Parathyroid adenoma (tissue), 2 donors: ENCODE results near the gene RNF169.
A peak's percentile ranks its signal among the peaks of the same experiment; 100 is the strongest.

Source experiments
- H2AFZ ChIP-seq: fragments of 300-600 bp; sonication (generic); one replicate; pipeline ENCODE4 v1.7.0; 2017; ENCODE audit warnings: antibody characterized with exemption, mild to moderate bottlenecking
- H3K27ac ChIP-seq: fragments of 300-600 bp; sonication (generic); one replicate; pipeline ENCODE4 v1.7.0; 2017
- H3K27me3 ChIP-seq: fragments of 300-600 bp; sonication (generic); one replicate; pipeline ENCODE4 v1.7.0; 2017; ENCODE audit warnings: low read length; ENCODE audit not compliant: control insufficient read depth, insufficient read depth
- H3K36me3 ChIP-seq: fragments of 300-600 bp; sonication (generic); one replicate; pipeline ENCODE4 v1.7.0; 2017; ENCODE audit warnings: low read length; ENCODE audit not compliant: control insufficient read depth, insufficient read depth
- H3K4me1 ChIP-seq: fragments of 300-600 bp; sonication (generic); one replicate; pipeline ENCODE4 v1.7.0; 2017; ENCODE audit warnings: control low read depth
- H3K4me2 ChIP-seq: fragments of 300-600 bp; sonication (generic); one replicate; pipeline ENCODE4 v1.7.0; 2017; ENCODE audit warnings: low read length
- H3K4me3 ChIP-seq: fragments of 300-600 bp; sonication (generic); one replicate; pipeline ENCODE4 v1.7.0; 2017; ENCODE audit warnings: low read depth, low read length
- H3K79me2 ChIP-seq: fragments of 300-600 bp; sonication (generic); one replicate; pipeline ENCODE4 v1.7.0; 2017; ENCODE audit warnings: control low read depth
- H3K9ac ChIP-seq: fragments of 300-600 bp; sonication (generic); one replicate; pipeline ENCODE4 v1.7.0; 2017; ENCODE audit warnings: mild to moderate bottlenecking
- H3K9me3 ChIP-seq: fragments of 300-600 bp; sonication (generic); one replicate; pipeline ENCODE4 v1.7.0; 2017; ENCODE audit warnings: low read length; ENCODE audit not compliant: control insufficient read depth
- TF ChIP-seq, protein P1 (sequence below): fragments of 300-600 bp; sonication (generic); IDR thresholded peaks from one replicate; pipeline ENCODE4 v1.7.0; 2017; ENCODE audit warnings: antibody characterized with exemption, mild to moderate bottlenecking
- donor health status: primary hyperparathyroidism.

Gene RNF169, protein sequence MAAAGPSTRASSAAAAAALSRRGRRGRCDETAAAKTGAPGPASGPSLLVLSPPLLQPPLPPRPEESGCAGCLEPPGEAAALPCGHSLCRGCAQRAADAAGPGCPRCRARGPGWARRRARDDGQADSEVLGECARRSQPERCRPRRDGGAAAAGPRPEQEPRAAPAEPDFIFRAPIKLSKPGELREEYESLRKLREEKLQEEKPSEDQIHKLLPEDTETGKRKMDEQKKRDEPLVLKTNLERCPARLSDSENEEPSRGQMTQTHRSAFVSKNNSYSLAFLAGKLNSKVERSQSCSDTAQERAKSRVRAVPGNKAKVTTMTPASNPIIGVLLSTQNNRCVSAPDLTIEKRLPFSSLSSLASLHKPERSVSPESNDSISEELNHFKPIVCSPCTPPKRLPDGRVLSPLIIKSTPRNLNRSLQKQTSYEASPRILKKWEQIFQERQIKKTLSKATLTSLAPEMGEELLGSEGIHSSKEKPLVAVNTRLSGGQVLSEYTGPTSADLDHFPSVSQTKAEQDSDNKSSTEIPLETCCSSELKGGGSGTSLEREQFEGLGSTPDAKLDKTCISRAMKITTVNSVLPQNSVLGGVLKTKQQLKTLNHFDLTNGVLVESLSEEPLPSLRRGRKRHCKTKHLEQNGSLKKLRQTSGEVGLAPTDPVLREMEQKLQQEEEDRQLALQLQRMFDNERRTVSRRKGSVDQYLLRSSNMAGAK

DNA sequence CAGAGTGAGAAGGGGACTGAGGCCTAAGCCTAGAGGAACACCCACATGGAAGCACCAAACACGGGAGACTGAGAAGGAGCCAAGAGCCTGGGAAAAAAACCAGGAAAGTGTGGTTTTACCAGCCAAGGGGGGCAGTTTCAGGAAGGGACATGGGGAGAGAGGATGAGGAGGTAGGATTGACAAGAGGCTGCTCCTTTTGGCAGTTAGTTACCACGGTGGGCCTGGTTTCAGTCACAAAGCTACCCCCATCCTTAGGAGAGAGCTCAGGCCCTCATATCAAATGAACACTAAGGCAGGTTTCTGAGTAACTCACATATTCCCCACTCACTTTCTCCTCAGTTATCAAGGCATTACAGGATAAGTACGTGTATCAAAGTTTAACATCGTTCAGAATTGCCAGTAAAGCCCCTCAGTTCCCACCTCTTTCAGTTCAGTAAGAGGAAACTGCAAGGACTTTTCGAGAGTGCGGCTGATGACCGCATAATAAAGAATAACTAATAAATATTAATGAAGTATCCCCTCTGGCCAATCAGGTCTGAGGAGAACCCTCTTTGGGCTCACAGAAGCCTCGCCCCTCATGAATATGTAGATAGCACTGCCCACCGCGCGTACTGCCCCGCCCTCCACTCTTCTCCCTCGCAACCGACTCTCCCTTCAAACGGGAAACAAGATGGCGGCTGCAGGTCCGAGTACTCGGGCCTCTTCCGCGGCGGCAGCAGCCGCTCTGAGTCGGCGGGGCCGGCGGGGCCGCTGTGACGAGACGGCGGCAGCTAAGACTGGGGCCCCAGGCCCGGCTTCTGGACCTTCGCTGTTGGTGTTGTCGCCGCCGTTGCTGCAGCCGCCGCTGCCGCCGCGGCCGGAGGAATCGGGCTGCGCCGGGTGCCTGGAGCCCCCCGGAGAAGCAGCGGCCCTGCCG is at the start of gene RNF169:
RNF169 (plus strand) TSS at position 639 of the 916 bp plus-strand sequence; CDS start at position 671, 32 bp downstream.
- no peaks in the 10 kb centered on the region for H3K36me3 ChIP-seq
- H2AFZ ChIP-seq = peak within 1 kb of the TSS; percentile 88
- peaks cover 24% of the 10 kb centered on the region for H3K79me2 ChIP-seq
- H3K4me3 ChIP-seq = peak within 1 kb of the TSS; percentile 70
- TF ChIP-seq, protein P1, sequence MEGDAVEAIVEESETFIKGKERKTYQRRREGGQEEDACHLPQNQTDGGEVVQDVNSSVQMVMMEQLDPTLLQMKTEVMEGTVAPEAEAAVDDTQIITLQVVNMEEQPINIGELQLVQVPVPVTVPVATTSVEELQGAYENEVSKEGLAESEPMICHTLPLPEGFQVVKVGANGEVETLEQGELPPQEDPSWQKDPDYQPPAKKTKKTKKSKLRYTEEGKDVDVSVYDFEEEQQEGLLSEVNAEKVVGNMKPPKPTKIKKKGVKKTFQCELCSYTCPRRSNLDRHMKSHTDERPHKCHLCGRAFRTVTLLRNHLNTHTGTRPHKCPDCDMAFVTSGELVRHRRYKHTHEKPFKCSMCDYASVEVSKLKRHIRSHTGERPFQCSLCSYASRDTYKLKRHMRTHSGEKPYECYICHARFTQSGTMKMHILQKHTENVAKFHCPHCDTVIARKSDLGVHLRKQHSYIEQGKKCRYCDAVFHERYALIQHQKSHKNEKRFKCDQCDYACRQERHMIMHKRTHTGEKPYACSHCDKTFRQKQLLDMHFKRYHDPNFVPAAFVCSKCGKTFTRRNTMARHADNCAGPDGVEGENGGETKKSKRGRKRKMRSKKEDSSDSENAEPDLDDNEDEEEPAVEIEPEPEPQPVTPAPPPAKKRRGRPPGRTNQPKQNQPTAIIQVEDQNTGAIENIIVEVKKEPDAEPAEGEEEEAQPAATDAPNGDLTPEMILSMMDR = no peak
- no peaks in the 10 kb centered on the region for H3K27me3 ChIP-seq
- peak within 1 kb of the TSS; percentile 76 for H3K4me2 ChIP-seq
- no peaks in the 10 kb centered on the region for H3K9me3 ChIP-seq
- peaks cover 9% of the 10 kb centered on the region for H3K4me1 ChIP-seq
- peak within 1 kb of the TSS; percentile 19 for H3K9ac ChIP-seq
- H3K27ac ChIP-seq = peak within 1 kb of the TSS; percentile 87

DNA sequence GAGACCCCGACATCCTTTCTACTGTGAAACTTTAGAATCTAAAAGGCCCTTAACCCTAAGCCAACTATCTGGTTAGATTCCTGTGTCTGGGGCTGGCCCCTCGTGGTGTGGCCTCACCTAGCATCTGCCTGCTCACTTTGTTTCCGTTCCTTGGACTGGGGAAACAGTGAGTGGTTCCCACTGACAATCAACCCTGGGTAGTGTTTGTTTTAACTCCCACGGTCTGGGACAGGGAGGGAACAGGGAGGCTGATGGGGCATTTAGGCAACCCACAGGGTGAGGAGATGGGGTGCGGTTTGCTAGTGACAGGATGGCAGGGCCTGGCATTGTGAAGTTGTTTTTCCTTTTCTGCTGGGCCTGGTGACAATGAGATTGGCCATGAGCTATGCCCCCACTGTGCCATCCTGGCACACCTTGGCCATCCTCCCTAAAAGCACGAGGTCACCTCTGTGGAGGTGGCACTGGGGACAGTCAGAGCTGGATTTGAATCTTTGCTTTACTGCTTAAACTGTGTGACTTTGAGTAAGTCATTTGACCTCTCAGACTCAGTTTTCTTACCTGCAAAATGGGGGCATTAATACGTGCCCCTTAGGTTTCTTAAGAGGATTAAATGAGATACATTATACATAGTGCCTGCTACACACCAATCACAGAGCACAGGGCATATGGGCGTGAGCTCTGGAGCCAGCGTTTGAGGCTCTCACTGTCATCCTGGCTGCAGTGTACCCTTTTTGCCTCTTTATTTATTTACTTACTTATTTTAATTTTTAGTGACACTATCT is 48.8 kb upstream of the RNF169 start:
- Histone ChIP-seq H3K36me3 (no peaks in the 10 kb centered on the region), H3K4me3 (no peak overlapping the region), H3K4me2 (no peak overlapping the region), H2AFZ (no peak overlapping the region), H3K9me3 (no peaks in the 10 kb centered on the region), H3K9ac (no peak overlapping the region), H3K27ac (no peak overlapping the region), H3K79me2 (no peaks in the 10 kb centered on the region), H3K27me3 (no peaks in the 10 kb centered on the region), H3K4me1 (no peaks in the 10 kb centered on the region)
- TF ChIP-seq, protein P1 = no peak

DNA sequence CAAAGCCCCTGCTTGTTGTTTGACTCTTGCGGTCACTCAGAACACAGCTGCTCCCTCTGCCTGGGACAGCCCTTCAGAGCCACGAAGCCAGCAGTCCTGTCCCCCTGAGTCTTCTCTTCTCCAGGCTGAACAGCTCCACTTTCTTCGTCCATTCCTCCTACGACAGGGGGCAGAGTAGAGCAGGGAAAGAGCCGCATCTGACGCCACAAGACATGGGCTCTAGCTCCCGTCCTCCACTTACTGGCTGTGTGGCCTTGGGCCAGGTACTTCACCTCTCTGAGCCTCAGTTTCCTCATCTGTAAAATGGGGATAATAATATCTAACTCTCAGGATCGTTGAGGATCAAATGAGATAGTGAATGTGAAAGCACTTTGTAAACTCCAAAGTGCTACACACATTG is 47.3 kb upstream of the RNF169 start:
- Histone ChIP-seq H3K27ac (no peak overlapping the region), H3K4me1 (no peaks in the 10 kb centered on the region), H3K4me3 (no peak overlapping the region), H3K9ac (no peak overlapping the region), H3K79me2 (no peaks in the 10 kb centered on the region), H3K36me3 (no peaks in the 10 kb centered on the region), H2AFZ (no peak overlapping the region), H3K27me3 (no peaks in the 10 kb centered on the region), H3K9me3 (no peaks in the 10 kb centered on the region), H3K4me2 (no peak overlapping the region)
- TF ChIP-seq, protein P1 = no peak

DNA sequence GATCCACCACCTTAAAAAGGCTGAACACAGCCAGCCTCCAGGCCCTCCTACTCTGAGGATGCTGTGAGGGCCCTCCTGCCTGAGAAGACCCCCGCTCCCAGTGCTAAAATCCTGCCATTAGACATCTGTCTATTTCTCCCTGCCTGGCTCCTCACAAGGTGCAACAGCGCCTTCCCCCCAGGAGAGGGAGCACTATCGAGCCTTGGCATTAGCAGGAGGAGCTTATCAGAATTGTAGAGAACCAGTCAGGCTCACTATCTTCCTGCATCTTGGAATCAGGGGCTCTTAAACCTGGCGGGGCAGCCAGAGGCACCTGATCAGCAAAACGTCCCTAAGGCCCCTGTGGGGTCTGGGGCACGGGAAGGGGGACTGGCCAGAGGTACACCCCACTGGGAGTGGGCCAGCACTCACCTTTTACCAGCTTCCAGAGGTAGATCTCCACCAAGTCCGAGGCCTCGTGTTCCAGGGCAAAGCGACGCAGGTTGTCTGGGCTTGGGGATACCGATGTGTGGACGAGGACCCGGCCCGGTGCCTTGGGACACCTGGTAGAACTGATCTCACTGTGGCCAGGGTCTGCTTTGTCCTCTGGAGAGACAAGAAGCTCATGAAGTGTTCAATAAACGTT is 46.2 kb upstream of the RNF169 start:
- H3K79me2 ChIP-seq = no peaks in the 10 kb centered on the region
- TF ChIP-seq, protein P1 = peak; percentile 65
- H3K9me3 ChIP-seq = no peaks in the 10 kb centered on the region
- H2AFZ ChIP-seq = no peak overlapping the region
- no peaks in the 10 kb centered on the region for H3K27me3 ChIP-seq
- H3K9ac ChIP-seq = no peak overlapping the region
- no peak overlapping the region for H3K4me2 ChIP-seq
- H3K36me3 ChIP-seq = no peaks in the 10 kb centered on the region
- no peak overlapping the region for H3K27ac ChIP-seq
- no peak overlapping the region for H3K4me3 ChIP-seq
- H3K4me1 ChIP-seq = no peaks in the 10 kb centered on the region
